ENCODE measurements around the gene FGD2.
"Not testable (repeated sequence)": the region's sequence is repeated elsewhere in the genome, so short reads cannot be mapped to it uniquely, and the experiment has no call there.

DNA sequence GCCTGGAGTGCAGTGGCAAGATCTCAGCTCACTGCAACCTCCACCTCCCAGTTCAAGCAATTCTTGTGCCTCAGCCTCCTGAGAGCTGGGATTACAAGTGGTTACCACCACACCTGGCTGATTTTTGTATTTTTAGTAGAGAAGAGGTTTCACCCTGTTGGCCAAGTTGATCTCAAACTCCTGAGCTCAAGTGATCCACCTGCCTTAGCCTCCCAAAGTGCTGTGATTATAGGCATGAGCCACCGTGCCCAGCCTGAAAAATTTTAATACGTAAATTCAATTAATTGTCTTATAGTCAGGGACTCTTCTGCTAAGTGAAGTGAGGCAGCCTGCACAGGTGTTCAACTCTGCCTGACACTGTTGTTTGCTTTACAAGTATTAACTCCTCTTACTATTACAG is 15.1 kb upstream of the FGD2 start:
- not testable (repeated sequence) for TF ChIP-seq CTCF, POLR2A (IDR thresholded peaks at IDR 0.05)
